Stimulated activated CD8-positive, alpha-beta memory T cell treated with anti-CD3 and anti-CD28 coated beads, Interleukin-4, amount 100 ng/mL, for 4 hours (primary cell): ENCODE data around the gene DHRS7B.
A peak's percentile ranks its signal among the peaks of the same experiment; 100 is the strongest.
"Not testable (repeated sequence)": the region's sequence is repeated elsewhere in the genome, so short reads cannot be mapped to it uniquely, and the experiment has no call there.

Source experiments
- DNase-seq, 2 donors: peaks; one replicate each; pipeline ENCODE4 v3.0.0-alpha.2; 2020; ENCODE audit warnings: low read depth in 2 of 2, low spot score in 1 of 2

DHRS7B gene

DNA sequence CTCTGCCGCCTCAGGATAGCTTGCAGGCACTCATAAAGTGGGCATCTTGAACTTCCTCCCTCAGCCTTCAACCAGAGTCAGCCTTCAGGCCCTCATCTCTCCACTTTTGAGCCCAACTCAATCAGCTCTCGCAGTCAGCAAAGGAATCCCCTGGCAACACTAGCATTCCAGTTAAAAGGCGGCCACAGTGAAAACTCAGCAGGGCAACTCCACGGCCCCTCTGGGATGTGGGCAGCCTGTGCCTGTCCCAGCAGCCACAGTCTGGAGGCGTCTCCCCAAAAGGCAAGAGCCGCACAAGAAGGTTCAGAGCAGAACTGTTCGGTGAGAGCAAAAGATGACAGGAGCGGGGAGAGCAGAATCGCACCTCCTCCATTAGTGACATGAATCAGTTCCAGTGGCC, 78.2 kb downstream of the DHRS7B start:
- DNase-seq, result no peak

GRCh38 chr17:21208352-21208751, 81.6 kb downstream of the DHRS7B start:
- DNase-seq, result no peak

- no peak for DNase-seq
Measured at GRCh38 chr17:21209511-21210175, 82.9 kb downstream of the DHRS7B start.

DNA sequence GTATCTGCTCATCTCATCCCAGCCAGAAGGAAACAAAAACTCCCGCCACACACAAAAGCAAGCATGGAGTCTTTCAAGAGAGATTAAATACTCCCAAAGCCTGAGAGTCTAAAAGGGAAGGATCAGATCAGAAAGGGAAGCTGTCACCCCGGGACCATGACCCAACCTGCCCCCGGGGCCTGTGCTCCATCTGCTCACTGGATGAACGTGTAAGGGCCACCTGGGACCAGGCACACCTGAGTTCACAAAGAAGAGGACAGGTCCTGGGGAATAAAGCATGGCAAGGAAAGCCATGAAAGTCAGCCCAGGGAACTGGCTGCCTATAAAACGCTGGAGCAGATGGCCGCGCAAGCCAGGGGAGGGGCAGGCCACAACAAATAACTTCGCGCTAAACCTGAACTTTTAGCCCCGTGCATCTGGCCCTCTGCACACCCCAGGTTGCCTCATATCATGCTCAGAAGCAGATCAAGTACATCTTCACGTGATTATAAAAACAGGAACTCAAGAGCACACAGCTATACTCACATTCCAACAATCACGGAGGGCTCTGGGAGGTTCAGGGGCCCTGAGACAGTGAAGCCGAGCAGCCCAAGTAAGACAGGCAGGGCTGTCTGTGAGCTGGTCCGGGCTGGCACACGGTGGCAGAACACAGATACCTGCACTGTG, 83.8 kb downstream of the DHRS7B start:
- DNase-seq, result no peak

DNA sequence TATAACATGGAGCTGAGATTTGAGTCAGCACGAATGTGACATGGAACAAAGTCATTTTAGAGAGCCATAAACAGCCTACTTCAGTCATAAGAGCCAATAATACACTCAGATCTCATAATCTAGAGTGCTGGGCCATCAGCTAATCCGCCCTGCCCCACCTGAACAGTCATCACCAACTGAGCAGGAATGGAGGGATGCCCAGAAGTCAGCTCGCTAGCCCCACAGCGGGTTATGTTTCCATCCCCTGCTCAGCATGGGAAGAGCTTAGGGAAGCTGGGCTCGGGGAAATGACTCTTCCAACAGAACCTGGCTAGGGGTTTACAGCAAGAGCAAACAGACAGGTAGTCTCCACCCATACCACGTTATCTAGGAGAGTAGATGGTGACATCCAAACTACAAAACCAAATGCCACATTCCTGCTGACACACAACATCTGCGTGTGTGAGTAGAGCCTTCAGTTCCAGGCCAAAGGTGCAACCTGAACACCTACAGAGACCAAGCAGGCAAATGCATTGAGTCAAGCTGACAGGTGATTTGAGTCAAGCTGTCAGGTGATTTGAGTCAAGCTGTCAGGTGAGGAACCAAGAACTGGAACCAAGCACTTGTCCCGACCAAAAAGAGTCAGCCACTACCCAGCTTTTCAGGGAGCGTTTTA, 85.2 kb downstream of the DHRS7B start:
- DNase-seq, result no peak

GRCh38 chr17:21212826-21213637, 86.3 kb downstream of the DHRS7B start:
- DNase-seq, result no peak

DNA sequence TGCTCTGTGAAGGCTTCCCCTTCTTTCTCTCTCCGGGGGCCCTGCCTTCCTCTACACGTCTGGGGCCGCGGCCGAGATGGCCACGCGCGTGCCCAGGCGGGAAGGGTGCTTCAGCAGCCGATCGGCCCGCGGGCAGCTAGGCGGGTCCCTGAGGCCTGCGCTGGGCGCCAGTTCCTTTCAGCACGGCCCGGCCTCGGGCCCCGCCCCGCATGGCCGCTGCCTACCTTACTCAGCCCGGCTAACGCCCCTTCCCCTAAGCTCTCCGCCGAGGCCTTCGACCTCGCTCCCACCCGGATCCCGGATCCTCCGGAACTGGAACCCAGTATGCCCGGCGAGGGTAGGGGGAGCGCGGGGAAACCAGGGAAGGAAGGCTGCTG, 86.9 kb downstream of the DHRS7B start:
- peak in 1 of 2 donors; percentile 4 for DNase-seq

DNA sequence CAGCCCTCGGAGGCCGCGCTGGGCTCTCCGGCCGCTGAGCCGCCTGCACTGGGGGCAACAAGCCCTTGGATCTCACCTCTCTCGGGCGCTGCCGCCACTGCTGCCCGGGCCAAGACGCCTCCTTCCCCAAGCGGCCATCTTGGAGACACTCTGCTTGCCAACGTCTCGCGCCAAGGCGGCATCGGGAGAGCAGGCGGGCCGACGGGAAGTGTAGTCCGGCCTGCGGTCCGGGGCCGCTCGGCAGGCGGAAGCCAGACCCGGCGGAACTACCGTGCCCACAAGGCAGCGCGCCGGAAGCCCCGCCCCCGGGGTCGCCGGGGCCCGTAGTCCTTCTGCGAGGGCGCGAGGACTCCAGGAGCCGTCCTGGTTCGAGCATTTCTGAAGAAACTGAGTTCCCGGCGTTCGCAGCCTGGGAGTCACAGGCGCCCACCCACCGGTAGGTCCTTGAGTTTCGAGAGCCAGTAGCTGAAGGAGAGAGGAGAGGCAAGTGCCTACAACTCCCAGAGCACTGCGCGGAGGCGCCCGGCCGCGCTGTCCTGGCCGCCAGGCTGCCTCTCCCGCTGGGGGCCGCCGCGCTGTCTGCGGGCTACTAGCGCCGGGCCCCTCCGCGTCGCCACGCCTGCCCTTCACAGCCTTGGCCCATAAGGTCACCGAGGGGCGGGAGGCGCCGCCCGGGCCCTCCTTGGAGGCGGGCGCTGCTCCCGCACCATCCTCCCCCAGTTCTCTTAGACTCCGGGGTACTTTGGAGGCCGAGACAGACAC, 87.4 kb downstream of the DHRS7B start, which contains the start of gene TMEM11:
Gene TMEM11, minus strand, starts transcription at position 147 of the 762 bp plus-strand sequence. Its CDS starts 9 bp downstream, at position 138.
- peak; percentile 85 to 90 for DNase-seq

DNA sequence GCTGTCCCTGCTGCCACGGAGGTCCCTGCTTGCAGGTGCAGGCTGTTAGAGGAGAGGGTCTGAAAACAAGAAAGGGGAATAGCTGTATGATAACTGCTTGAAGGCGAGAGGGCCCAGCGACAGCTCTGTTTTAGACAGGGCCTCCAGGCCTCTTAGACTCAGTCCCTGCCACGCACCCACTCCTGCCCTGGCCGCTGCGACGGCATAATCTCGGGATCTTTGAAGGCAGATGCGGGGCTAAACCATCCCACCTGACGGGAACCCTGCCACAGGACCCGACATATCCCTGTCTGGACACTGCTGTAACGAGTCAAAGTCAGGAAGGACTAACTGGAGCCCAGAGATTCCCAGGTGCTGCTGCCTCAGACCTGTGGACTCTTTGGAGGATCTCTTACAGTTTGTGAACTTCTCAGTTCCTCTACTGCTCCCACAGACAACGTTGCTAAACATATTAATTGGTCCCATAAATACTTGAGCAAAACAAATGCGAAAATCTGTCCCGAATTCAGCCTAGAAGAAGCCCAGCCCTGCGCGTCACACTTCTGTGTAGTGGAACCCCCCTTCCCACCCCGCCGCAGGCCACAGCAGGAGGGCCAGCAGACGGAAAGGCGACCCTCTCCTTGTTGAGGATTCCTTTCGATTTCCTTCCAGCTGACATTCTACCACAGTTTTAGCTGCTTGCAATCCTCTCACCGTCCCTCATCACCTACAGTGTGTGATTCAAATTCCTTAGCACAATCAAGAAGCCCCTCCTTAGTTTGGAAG, 88.2 kb downstream of the DHRS7B start:
- peak in 1 of 2 donors; percentile 24 for DNase-seq

DNA sequence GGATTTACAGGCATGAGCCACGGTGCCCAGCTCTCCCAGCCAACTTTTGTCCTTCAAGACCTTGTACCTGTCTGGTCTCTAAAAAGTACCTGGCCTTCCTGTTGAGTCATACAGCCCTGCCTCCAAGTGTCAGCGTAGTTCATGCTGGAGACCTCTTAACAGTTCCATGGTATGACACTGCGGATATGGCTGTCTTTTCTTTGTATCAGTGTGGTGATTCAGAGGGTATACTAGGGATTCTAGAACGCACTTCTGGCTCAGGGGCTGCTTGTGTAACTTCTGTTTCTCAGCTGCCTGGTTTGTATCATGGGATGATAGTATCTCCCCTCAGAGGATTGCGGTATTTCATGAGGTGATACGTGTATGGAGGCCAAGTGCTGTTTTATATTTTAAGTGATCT, 89.2 kb downstream of the DHRS7B start:
- no peak for DNase-seq

DNA sequence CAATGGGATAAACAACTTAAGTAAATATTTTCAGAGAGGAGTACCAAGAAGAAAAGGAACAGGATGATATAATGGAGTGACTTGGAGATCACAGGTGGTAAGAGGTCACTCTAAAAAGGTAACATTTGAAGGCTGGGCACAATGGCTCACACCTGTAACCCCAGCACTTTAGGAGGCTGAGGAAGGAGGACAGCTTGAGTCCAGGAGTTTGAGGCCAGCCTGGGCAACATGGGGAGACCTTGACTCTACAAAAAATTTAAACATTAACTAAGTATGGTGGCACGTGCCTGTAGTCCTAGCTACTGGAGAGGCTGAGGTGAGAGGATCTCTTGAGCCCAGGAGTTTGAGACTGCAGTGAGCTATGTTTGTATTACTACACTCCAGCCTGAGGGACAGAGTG, 90.6 kb downstream of the DHRS7B start:
- no peak for DNase-seq

DNA sequence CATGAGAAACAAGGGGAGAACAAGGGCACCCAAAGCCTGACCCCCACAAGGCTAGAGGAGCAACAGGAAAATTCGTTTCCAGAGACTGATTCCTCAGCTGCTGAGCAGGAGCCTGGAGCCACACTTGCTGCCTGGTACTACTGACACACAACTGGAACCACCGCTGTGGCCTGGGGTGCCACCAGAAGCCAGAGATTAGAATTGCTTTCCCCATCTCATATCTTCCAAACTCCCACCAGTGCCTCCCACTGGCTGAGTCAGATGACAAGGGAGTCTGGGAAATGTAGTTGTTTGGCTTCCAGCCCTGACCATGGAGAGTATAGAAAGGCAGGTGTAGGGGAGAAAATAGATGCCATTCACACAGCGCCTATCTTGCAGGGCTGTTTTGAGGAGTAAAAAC, 91.3 kb downstream of the DHRS7B start:
- no peak for DNase-seq

GRCh38 chr17:21218831-21219380, 92.1 kb downstream of the DHRS7B start:
- no peak for DNase-seq

DNA sequence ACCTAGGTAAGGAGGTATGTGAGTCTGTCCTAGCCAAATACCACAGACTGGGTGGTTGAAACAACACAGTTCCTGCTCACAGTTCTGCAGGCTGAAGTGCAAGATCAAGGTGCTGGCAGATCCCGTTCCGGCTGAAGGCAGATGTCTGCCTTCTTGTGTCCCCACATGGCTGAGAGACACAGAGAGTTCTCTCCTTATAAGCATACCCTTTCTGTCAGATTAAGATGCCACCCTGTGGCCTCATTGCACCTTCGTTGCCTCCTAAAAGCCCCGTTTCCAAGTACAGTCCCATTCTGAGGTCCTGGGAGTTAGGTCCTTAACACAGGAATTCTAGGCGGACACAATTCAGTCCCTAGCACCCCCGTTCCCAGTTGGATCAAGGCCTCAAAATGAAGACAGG, 96.3 kb downstream of the DHRS7B start:
- no peak for DNase-seq

DNA sequence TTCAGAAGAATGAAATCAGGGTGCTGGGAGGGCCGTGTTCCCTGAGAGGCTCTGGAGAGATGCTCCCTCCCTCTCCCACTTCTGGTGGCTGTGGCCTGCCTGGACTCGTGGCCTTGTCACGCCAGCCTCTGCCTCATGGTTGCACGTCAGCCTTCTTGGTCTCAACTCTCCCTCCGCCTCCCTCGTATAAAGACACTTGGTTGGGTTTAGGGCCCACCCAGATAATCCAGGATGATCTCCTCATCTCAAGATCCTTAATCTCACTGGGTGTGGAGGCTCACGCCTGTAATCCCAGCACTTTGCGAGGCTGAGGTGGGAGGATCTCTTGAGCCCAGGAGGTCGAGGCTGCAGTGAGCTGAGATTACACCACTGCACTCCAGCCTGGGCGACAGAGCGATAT, 100.5 kb downstream of the DHRS7B start:
- DNase-seq, result not testable (repeated sequence)

DNA sequence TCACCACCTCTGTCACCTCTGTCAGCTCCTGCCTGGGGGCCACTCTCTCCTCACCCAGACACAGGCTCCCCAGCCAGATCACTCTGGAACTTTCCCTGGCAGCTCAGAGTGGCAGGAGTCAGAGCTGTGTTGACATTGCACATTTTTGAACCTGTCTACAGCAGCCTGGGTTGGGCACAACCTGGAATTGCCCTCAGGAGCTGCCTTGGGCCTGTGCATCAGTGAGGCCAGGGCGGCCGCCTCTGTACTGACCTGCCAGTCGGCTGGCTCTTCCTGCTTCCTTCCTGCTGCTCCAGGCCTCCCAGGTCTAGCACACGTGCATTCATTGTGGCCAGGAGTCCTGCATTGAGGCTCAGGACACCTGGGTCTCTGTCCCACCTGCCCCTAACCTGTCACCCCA, 101.3 kb downstream of the DHRS7B start:
- no peak for DNase-seq

- DNase-seq, result no peak
Measured at GRCh38 chr17:21228845-21229244, 102.1 kb downstream of the DHRS7B start.

GRCh38 chr17:21231533-21231932, 104.8 kb downstream of the DHRS7B start:
- no peak for DNase-seq

GRCh38 chr17:21232033-21232749, 105.4 kb downstream of the DHRS7B start:
- DNase-seq, result no peak
